Stimulated activated CD4-positive, alpha-beta T cell treated with anti-CD3 and anti-CD28 coated beads, Interleukin-2, amount 100 ng/mL, for 4 hours (primary cell): ENCODE data around the gene SMIM30.

Experiments
- DNase-seq: peaks from one replicate; pipeline ENCODE4 v3.0.0-alpha.2; 2020; ENCODE audit warnings: low read depth

SMIM30 gene

DNA sequence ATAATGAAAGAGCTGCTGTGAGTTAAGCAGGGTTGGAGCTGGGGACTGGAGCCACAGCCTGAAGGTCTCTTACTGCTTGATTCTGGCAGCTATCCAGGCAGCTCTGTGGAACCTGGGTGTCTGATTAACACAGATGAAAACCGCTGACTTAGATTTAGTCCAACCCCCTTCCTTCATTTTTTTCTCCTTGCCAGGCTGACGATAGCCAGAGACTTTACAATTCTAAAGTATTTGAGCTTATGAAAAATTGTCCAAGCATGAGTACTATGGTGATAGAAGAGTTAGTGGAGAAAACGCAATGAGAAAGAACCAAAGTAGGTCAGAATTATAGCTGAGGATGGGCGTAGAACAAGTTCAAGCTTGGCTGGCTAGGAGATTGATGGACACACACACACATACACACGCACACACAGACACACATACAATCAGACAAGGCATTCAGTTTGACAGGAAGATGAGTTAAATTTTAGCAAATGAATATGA, 18.2 kb downstream of the SMIM30 start:
- DNase-seq, result no peak

DNA sequence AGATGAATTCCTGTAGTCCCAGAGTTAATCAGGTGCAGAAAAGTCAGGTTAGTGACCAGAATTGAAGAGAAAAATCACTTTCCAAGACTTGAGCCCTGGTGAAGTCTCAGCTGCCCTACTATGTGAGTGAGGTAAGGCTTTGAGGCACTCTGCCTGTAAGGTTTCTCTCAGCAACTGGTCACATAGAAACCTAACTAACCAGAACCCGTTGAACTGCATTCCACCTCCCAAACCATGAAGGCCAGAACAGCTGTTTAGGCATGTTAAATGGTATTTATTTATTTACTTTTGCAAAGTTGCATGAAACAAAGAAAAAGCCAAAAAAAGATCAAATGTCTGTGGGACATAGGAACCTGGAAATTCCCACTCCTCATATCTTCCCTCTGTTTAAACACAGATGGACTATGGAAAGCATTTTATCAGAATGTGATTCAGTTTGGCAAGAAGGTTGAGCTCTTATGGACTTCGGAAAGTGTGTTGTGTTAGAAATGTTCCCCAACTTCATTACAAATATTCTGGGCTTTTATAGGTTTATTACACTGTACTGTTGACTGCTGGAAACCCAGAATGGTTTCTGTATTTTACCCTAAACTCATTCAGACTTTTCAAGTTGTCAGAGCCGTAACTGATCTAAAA, 19.0 kb downstream of the SMIM30 start:
- no peak for DNase-seq

DNA sequence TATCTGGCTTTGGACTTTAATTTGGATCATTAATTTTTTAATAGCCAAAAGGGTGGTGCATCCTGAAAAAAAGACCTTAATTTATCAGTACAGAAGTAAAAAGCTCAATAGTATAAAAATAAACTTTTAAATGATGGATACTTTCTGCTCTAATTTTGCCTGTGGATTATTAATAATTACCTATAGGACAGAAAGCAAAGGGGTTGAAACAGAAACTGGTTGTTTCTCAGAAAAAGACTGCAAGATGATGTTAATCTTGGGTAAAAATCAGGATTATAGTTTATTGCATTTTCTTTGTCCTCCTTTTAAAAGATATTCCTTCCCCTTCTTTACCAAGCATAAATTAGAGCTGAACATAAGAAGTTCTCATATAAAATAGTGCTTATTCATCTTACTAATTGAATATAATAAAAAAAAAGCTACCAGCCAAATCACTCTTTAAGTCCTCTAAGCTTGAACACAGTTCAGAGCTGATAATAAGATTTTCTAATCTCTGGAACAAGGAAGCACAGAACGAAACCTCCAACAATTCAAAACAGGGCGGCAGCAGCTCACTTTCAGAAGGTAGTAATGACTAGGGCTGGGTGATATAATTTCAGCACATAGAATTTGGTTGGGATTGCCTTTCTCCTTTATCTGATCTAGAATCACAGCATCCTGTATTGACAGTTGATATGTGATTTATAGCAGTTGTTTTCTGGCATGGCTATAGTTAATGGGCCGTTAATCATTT, 23.7 kb downstream of the SMIM30 start:
- no peak for DNase-seq

DNA sequence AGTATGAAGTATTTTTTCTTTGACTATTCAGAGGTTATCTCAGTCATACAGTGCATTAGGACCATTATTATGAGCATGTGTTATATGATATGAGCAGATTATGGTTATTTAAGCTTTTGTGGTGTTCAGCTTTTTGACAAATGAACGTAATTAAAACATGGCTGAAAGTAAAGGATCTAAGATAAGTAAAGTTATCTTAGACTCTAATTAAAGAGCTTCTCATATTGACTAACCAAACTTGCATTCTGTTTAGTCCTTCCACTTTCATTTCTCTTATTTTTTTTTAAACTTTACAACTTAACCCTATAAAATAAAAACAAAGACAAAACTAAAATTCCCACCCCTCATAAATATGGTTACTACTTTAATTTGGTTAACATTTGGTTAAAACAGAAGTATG, 24.8 kb downstream of the SMIM30 start:
- no peak for DNase-seq

DNA sequence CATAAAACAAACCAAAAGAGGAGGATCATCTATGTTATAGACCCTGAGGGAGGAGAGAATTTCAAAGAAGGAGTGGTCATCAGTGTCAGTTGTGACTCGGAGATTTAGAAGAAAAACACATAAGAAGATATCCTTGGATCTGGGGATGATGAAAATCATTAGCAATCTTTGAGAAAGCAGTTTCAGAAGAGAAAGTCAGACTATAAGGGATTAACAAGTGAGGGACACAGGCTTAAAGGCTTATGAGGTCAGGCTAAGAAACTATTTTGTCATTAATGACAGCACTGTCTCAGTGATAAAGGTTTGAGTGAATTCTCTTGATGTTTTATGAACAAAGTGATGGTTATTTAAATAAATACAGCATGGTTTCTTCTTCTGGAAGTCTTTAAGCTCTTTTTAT, 25.6 kb downstream of the SMIM30 start:
- DNase-seq, result no peak

DNA sequence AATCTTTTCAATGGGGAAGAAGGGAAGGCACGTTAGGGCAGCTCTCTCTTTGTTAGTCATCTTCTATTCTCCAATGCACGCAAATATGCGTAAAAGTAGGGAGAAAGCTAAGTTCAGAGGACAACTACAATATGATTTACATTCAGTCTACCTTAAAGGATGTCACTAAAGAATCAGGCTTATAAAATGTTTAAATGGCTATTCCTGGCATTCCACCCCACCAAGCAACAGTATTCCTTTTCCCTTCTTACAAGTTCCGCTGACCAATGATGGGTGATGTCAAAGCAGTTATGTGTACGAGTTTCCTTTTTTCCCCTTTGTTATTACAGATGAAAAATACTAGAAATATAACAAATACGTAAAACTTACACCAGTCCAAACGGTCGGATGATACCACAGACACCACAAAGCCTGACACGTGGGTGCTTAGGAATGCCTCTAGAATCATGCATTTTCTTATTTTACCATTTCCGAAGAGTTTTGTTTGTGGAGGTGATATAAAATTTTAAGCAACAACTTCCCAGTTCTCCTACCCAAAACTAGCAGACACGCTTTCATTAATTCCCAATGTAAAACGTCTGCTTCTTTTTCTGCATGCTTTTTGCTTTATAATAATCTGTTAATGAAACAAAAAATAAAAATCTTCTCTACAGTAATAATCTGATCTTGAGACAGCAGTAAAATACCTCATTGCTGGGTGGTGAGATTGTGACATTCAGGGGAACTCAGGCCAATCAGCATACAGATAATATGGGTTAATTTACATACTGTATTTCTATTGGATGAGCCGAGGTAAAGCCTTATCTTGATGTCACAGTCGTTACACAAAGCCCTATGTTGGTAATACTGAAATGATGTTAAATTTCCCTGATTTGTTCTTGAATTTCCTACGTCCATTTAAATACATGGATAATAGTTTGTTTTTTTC, 31.0 kb downstream of the SMIM30 start:
- DNase-seq, result no peak

DNA sequence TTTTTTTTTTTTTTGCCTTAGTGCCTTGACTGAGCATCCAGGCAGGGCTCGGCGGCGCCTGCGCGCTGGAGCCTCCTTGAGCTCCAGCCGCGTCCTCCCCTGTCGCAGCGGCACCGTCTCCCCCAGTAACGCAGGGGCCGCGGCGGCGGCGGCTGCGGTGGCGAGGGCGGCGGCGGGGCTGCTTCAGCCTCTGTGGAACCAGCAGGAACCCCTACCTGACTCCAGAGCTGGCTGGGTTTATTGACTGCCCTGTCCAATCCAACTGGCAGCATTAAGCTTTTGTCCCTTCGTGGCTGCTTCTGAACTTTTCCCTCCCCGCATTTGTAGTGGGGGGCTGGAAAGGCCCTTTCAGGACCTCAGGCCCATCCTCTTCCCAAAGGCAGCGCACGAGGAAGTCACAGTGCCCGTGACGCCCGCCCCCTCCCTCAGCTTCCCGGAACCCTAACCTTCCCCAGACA, 31.9 kb downstream of the SMIM30 start, which contains the start of gene GPR85:
GPR85 (minus strand) TSS at position 397 of the 458 bp plus-strand sequence. CDS start 2,106 bp downstream, outside the sequence.
- DNase-seq, result no peak

DNA sequence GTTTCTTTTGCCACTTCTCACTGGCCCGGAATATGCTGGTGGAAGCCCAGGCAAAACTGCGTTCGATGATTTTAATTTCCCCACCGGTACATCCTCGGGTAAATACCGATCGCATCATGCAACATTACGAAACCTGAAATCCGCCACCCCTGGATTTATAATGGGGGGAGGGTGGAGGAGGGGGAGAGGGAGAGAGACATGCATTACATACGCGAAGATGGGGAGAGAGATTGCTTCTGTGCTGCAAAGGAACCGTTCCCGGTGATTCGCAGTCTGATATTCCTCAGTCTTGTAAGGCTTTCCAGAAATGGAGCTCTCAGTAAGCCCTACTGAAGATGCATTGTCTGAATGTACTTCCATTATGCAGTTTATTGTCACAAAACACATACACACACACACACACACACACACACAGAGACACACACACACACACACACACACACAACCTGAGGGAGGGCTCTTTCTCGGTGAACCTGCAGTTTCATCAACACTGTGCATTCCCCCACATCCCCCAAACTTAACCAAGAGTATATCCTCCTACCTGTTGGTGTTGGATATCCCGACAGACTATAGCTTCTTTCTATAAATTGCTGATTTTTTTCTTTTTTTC, 32.5 kb downstream of the SMIM30 start:
- no peak for DNase-seq

DNA sequence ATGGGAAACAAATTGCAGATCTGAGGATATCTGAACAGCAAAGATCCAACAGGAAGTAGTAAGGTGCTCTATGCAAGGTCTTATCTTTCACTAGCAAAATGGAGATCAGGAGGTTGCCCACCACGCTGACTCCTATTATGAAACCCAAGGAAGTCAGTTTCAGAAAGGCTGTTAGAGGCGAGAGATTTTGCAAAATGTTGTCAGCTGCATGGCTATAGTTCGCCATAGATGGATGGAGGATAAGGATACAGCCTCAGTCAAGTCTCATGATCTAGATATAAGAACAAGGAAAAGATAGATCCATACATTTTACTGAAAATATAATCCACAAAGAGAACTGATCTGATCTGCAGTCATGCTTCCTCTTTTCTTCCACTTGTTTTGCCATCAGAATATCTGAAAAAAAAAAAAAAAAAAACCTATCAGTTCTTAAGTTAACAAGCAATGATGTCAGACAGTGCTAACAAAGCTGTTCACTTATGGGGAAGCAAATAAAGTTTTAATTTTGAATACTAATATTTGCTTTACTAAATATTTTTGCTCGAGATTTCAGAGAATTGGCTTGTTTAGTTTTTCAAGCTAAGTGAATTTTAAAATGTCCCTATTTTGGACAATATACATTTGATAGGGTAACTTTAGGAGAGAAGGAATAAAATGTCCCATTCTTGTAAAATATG, 33.7 kb downstream of the SMIM30 start:
- DNase-seq, result no peak

DNA sequence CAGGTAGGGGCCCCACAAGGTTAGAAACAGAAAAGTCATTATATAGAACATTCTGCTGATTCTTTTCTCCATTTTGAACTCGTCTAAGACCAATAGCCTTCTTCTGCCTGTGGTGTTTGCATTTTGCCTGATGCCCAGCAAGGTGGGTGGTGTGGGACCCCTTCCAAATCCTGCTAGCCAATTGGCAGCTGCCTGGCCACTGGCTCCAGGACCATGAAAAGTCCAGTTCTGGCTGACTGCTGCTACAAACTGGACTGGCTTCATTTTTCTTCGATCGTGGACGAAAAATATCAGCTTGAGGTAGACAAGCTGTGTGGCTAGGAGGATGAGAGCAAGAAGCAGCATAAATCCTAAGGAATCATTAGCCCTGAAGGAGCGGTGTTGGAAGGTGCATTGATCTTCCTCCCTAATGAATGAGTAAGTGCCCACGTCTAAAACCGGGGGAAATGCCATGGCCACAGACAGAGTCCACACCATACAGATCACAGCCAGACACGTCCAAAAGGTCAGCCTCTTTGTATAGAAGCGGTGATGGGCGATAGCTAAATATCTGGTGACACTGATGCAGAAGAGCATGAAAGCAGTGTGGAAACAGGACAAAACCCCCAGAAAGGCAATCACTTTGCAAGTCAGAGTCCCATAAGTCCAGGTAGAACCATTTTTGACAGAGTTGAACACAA, 34.4 kb downstream of the SMIM30 start:
- DNase-seq, result no peak

DNA sequence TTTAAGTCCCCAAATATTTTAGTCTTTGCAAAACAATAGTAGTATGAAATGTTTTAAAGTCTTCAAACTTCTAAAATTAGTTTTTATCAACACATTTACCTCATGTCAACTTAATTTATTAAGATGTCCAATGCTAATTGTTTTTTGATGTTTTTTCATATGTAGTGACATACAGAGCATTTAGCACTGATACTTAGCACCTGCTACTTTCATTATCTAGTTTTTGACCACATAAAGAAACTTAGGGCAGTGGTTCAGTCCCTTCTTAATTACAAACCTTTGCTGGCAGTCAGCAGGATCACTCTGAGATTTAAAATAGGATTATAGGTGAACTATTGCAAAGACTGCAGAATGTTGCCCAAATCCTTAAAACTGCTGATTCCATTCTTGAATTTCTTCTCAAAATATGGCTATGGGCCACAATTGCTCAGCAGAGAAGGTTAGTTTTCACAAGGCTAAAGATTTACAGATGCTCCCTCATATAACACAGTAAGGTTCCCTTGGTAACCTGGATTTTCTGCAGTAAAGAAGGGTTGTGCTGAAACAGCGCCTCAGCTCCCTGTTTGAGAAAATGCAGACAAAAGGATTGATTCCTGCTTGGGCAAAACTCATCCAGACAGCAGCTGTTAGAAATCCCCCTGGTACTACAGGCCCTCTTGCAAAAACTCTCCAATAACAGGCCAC, 35.1 kb downstream of the SMIM30 start:
- no peak for DNase-seq

DNA sequence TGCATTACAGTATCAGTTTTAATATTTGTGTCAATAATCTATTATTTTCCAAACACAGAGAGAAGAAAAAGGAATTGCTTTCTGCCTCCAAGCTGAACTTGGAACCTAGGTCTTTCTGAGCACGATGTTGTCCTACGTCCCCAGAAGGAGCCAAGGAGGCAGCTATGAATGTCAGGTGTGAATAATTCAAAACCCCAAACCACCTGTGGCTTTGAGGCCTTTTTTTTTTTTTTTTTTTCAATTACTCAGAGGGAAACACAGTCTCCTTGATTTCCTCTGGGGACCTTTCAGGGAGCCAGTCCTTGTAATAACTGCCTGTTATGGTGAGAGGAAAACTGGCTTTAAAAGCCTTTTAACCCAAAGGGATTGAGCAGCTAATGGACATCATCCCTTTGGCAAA, 40.0 kb downstream of the SMIM30 start:
- no peak for DNase-seq

DNA sequence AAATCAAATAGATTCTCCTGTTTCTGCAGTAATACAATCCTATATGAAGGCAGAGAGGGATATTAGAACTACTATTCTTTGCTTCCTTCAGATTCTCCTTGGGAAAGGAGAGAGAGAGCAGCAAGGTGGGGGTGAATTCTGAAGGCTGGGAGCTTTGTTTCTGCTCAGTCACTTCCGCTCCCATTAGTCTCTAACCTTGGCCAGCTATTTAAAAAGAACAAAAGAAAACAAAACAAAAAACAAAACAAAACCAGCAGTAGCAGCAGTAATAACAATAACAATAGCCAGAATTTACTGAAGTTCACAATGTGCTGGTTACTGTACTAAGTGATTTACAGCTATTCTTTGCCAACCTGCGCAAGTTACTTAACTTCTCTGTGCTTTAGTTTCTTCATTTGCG, 41.7 kb downstream of the SMIM30 start:
- DNase-seq, result no peak

DNA sequence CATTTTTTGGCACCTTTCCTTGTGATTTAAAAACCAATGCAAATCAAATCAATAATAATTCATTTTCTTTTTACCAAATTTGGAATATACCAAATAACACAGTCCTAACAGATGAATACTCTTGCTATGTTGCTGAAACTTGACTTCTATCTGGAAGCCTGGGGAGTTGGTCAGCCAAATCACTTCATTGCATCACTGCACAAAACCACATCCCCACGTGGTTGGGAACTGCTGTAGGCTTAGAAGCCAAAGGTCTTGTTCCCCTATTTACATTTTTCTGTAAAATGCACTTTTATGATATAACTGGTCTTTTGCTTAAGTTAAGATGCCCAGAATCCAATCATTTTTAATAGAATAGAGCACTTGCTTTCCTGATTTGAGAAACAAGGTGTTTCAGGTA, 46.9 kb downstream of the SMIM30 start:
- DNase-seq, result no peak
